ENCODE data around the gene ABCA2.
"Not testable (repeated sequence)": the region's sequence is repeated elsewhere in the genome, so short reads cannot be mapped to it uniquely, and the experiment has no call there.

Gene ABCA2

DNA sequence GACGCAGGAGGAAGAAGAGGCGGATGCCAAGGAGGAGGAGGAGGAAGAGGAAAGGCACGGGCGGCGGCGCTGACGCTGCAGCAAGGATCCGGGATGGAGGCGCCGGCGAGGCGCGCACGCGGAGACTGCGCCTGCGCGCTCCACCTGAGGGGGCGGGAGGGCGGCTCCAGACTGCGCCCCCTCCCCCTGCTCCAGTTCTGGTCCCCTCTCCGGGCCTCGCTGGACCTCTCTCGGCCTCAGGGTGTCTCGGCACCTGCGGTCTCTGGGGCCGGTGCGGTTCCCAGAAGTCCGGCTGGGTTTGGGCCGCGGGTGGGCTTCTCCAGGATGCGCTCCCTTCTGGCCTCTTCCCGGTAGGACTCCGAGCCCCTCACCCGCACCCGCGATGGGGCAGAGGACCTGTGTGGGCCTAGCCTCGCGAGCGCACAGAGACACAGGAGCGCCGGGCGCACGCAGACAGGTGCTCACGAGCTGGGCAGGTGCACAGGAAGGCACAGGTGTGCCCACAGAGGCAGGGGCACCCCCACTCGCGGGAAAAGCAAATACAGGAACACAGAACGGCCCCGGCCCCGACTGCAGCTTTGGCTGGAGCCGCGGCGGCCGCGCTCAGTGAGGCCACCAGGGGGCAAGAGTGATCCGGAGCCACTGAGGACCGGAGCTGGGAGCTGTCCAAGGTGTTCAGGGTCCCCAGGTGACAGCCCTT is 18.2 kb upstream of the ABCA2 start, which contains the start of gene NPDC1:
Gene NPDC1 (minus strand): TSS at position 90 of the 700 bp plus-strand sequence. CDS start 188 bp downstream, outside the sequence.
- DNase-seq: no peak

DNA sequence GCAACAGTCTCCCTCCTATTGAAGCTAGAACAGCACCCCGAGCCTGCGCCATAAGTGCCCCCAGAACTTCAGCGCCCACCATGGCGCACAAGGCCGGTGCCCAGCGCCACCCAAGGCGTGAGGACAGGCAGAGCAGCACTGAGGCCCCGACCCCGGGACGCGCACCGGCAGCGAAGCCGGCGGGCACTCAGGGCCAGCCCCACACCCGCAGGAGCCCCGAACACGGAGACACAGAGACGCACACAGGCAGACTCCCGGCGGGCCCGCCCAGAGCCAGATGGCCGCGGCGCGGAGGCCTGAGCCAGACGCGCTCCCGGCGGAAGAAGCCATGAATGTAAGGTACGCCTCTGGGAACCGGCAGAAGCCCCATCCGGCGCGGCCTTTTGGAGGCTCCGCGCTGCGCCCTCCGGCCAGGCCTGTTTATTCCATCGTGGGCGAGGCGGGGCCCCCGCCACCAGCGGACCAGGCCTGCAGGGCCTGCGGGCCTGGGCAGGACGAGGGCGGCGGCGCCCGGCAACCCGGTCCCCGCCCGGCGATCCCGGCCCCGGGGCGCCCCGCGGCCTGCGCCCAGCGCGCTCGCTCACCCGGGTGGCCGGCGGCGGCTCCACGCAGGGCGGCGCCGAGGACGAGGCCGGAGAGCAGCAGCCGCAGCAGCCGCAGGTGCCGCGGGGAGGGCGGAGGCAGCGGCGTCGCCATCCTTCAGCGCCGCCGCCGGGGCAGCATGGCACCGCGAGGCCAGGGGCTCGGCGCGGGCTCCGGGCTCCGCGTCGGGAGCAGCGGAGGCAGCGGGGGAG is 17.5 kb upstream of the ABCA2 start:
- DNase-seq: no peak

DNA sequence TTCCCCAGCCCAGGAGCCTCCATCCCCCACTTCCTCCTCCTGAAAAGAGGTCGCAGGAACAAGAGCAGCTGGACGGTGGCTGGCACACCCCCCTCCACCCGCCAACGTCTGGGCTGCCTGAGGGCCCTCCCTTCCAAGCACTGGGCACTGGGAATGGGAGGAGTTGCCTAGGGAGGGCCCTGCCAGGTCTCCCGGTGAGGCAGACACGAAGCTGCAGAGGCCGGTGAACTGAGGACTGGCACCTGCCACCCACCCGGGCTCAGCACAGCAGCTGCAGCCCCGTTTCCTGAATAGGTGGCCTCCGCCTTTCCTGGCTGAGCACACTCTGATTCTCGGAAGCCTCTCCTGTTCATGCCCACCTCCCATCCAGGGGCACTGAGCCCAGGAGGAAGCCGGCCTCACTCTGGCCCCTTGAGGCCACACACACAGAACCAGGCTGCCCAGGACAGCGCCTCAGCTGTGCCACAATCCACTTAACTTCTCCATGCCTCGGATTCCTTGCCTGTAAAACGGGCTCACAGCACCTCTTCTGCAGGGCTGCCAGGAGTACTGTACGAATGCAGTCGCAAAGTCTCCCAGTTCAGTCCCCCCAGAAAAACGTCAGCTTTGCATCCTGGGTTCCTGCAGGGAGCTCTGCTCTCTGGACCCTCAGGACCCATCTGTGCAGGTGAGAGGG is 16.6 kb upstream of the ABCA2 start:
- no peak for DNase-seq

DNA sequence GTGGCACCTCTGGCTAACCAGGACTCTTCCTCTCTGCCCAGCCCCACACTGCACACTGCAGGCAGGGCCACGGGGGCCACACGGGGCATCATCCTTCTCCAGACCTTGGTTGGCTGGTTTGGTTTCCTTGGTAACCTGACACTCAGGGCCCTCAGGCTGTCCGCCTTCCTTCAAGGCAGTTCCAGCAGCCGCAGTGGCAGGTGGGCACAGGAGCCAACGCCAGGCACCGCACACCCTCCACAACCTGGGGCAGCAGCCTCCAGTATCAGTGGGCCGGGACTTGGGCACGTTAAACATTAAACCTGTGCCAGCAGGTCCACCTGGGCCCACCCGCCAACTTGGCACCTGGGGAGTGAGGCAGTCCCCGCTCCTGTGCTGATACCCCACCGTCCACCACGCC is 16.0 kb upstream of the ABCA2 start:
- DNase-seq: no peak

DNA sequence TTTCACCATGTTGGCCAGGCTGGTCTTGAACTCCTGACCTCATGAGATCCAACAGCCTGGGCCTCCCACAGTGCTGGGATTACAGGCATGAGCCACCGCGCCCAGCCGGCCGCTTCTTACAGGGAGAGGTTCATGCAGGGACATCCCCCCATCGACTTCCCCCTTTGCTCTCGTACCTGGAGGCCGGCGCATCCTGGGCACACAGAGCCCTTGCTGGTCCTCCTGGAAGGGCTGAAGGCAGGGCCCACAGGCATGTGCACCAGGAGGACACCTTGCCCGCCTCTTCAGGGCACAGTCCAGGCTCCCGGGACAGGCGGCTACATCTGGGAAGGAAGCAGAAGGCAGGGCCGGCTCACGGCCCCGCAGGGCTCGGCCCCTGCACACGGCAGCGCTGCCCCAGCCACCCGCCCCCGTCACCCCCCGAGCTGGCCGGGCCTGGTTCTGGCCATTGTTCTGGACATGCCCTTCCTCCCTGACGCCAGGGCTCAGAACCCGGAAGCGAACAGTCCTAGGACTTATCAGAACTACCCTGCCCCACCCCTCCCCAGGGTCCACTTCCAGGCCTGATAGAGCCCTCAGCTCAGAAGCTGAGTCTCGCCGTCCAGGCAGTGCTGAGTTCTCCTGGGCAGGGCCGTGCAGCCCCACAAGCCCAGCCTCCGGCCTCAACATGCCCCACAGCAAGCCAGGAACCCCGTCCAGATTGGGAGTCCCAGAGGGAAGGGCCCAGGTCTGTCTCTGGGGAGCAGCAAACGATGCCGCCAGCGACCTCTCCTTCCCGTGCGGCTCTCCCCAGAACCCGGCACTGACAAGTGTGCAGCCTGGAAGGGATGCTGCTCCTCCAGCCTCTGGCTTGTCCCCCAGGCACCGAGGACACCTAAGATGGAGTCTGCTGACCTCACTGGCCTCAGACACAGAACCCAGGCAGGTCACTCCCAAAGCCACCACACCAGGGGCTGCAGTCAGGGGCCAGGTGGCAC is 15.0 kb upstream of the ABCA2 start:
- no peak for DNase-seq

DNA sequence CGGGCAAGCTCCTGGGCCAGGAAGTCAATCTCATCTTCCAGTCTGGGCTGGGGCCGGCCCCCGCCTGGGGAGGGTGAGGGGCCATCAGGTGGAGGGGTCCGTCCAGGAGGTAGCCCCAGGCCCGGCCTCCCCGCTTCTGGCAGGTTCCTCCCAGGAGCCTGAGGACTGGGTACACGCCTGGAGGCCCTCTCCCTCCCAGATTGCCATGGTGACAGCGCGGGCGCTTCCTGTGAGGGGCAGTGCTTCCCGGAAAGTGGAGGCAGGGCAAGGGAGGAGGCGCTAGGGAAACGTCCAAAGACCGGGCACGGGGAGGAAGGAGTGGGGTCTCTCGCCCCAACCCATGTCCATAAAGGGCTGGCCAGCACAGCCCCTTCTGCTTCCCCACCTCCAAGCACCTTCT is 13.1 kb upstream of the ABCA2 start:
- no peak for DNase-seq

DNA sequence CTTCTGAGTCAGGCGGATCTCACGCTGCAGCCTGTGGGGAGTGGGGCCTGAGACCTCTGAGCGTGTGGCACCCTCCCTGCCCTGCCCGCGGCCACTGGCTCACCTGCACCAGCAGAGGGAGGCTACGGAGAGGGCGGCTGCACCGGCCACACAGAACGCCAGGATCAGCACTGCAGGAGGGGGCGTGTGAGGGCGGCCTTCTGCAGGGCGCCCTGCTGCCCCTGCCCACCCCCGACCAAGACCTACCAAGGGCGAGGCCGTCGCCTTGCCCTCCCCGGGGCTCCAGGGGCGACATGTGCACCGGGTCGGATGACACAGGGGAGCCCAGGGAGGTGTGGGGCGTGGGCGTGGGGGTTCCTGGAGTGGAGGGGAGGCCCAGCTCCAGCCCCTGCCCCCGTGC is 12.5 kb upstream of the ABCA2 start:
- DNase-seq: no peak

DNA sequence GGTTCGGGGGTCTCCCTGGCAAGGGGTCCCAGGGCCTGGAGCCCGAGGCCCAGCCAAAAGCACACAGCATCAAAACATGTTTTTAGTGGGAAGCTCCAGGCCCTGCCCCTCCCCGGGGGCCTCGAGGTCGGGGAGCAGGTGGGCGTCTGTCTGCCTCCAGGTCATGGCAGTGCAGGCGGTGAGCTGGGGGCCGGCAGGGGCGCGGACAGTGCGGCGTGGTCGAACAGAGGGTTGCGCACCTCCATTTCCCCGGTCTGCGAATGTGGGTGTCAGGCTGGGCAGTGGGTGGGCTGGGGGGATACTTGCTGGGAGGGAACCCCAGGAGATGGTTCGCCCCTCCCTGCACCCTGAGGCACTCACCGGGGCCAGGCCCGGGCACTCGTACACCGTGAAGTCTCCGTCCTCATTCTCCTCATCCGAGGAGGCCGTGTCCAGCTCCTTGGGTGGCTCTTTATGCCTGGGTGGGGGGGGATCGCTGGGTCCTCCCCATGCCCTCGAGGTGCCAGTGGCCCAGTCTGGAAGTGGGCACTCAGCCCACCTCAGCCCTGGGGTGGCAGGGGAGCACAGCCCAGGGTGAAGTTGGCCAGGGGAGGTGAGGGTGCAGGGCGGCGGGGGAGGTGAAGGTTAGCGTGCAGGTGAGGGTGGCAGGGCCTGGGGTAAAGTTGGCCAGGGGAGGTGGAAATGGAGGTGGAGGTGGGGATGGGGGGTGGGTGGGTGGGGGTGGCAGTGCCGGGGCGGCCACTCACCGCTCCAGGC is 11.8 kb upstream of the ABCA2 start:
- no peak for DNase-seq

DNA sequence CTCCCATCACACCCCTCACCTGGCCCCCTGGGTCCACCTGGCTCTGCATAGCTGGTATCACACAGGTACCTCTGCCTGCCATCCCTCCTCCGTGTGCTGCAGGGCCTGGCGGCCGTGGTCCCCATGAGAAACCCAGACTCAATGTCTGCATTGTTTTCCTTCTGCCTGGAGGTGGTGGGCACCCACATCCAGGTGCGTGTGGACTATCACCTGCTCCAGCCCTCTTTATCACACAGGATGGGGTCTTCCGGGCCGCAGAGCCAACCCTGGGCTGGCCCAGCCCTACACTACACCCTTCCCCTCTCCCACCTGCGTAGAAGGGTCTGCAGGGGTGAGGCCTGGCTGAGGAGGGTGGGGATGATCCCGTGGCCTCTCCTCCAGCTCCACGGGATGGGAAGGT is 10.9 kb upstream of the ABCA2 start:
- DNase-seq: no peak

DNA sequence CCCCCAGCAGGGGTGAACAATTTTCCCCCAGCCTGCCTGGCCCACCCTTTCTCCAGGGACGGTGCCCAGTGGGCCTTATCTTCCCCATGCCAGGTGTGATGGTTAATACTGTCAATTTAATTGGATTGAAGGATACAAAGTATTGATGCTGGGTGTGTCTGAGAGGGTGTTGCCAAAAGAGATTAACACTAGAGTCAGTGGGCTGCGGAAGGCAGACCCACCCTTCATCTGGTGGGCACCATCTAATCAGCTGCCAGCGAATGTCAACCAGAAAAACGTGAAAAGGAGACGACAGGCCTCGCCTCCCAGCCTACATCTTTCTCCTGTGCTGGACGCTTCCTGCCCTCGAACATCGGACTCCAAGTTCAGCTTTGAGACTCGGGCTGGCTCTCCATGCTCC is 9.4 kb upstream of the ABCA2 start:
- DNase-seq: no peak

DNA sequence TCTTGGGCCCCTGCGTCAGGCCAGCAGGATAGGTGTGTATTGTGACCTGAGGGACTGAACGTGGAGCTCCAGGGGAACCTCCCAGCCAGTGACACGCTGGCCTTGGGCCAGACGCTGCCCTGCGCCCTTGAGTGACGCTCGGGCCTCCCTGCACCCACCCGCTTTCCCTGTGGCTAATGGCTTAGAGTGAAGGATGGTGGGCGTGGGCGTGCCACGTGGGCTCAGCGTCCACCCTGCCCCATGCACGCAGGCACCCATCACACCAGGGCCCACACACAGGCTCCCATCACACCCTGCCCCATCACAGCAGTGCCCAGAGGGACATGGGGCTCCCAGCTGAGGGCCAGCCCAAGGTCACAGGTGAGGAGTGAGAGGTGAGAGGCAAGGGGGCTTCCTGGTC is 9.0 kb upstream of the ABCA2 start:
- no peak for DNase-seq

DNA sequence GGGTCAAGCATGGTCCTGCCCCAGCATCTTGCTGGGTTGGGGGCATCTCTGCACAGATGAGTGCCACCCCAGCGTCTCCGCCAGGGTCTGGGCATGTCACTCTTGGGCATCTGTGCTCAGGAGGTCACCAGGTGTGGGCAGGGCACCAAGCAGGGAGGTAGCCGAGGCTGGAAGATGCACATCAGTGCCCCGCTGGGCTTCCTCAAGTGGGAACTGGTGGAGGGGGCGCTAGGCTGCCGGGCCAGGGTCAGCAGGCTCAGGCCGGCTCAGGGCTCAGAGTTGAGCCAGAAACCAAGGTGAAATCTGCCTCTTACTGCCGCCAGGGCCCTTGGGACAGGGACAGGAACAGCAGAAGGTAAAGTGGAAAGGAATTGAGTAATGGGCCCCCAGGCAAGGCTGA is 7.9 kb upstream of the ABCA2 start:
- DNase-seq: no peak

DNA sequence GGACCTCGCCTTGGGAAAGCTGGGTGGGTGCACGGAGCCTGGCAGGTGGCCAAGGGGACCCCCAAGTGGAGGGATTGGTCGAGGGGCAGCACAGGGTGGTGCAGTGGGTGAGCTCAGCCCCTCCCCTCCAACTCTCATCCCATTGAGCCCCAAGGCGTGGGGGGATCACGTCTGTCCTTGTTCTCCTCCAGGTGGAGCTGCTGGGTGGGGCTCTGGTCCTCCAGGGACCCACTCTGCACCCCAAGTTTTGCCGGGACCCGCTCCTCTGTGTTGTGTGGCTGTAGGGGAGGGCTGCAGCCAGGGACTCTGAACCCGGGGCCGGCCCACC is 7.4 kb upstream of the ABCA2 start:
- DNase-seq: no peak

DNA sequence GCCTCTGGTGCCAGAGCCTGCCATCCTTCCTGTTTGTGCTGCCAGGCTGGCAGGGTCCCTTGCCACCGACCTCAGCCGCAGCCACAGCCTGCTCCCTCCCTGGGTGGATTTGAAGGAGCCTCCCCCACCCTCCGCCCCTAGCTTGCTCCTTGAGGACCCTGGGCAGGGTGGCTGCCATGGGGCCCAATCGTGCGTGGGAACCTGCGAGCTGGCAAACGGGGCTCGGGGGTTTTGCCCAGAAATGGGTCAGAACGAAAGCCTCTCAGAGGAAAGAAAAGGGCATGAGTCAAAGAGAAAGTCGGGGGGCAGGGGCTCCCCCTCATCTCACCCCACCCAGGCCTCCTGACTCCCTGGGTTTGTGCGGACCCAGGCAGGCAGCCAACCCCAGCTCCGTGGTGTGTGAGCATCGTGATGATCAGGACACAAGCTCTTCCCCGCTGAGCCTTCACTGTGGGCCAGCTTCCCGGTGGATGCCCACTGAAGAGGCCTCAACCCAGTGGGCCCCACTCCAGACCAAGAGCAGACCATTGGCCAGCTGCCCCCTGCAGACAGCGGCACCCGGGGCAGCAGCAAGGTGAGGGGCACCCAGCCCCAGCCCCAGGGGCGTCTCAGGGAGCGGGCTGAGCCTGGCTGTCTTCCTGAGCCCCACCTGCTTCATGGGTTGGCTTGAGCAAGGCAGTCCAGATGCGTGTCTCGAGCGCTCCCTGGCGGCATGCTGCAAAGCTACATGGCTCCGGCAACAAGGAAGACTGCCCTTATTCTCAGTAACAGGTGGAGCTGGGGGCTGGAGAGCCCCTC is 6.9 kb upstream of the ABCA2 start:
- peak; percentile 32 for DNase-seq

DNA sequence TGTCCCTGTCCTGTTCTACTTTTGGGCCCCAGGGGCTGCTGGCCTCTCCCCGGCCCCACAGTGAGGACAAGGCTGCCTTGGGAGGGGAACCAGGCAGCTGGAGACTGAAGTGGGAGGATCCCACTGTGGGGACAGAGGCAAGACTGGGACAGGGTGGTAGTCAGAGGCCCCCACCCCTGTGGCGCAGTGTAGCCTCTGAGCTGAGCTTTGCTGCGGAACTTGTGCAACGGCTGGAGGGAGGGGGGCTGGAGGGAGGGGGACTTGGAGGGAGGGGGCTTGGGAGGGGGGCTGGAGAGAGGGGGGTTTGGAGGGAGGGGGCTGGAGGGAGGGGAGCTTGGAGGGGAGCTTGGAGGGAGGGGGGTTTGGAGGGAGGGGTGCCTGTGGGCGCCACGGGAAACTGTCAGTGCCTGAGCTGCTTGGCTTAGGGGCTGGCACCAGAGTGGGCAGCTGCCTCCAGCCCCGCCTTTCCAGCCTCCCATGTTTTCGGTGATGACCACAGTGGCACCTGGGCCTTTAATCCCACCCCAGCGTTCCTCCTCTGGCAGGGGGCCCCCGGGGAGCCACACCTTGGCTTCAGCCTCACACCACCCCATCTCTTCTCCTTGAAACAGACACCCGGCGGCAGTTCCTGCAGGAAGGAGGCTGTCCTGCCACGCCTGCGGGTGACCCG is 6.1 kb upstream of the ABCA2 start:
- no peak for DNase-seq

DNA sequence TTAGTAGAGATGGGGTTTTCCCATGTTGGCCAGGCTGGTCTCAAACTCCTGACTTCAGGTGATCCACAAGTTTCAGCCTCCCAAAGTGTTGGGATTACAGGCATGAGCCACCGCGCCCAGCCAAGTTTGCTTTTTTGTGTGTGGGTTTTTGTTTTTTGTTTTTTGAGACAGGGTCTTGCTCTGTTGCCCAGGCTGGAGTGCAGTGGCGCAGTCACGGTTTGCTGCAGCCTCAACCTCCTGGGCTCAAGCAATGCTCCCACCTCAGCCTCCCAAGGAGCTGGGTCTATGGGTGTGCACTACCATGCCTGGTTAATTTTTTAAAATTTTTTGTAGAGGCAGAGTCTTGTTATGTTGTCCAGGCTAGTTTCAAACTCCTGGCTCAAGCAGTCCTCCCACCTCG is 5.4 kb upstream of the ABCA2 start:
- DNase-seq: not testable (repeated sequence)

DNA sequence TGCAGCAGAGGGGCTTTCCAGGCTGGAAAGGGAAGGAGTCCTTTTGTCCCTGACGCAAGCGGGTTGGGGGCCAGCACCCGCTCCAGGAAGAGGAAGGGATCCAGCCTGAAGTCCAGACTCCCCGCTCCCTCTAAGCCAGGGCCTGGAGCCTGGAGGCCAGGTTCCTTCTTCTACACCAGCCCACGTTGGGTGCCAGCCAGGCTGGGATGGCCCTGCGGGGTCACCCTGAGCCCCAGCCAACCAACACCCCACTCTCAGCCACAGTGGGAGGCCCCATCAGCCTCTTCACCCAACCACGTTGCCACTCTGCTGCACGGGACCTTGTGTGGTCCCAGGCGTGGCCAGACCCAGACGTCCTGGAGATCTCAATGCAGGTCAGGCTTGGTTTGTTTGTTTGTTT is 4.8 kb upstream of the ABCA2 start:
- DNase-seq: no peak

DNA sequence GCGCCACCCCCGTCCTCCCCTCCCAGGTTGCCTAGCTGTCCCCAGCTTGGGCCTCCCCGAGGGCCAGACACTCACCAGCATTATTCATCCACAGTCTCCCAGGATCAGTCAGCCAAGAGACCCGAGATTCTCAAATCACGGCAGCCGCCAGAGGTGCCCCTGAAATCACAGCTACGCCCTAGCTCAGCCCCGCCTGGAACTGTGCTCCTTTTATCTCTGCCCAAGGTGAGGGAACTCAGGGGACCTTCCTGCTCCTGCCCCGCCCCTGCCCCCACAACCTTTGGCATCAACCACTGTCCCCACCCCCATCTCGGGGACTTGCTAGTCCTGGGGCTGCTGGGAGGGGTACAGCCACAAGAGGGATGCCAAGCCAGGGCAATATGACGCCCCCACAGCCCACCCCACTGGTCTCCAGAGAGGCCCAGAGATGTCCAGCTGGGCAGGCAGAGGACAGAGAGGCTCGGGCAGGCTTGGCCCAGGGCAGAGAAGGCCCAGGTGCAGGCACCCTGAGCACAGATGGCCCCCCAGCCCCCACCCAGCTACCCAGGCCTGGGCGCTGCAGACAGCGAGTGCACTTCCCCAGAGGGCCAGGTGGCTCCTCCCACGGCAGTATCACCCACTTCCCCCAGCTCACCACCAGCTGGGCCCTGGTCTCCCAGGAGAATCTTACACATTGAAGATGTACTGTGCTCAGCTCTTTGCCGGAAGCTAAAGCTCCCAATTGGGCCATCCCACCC is 4.0 kb upstream of the ABCA2 start, which contains the start of gene FUT7:
Gene FUT7 (minus strand): TSS at position 185 of the 737 bp plus-strand sequence. CDS start 97 bp downstream, at position 88.
- DNase-seq: no peak

All from T1000 (cell line).